Measurements from ENCODE around the gene LRRC31.

Gene LRRC31

DNA sequence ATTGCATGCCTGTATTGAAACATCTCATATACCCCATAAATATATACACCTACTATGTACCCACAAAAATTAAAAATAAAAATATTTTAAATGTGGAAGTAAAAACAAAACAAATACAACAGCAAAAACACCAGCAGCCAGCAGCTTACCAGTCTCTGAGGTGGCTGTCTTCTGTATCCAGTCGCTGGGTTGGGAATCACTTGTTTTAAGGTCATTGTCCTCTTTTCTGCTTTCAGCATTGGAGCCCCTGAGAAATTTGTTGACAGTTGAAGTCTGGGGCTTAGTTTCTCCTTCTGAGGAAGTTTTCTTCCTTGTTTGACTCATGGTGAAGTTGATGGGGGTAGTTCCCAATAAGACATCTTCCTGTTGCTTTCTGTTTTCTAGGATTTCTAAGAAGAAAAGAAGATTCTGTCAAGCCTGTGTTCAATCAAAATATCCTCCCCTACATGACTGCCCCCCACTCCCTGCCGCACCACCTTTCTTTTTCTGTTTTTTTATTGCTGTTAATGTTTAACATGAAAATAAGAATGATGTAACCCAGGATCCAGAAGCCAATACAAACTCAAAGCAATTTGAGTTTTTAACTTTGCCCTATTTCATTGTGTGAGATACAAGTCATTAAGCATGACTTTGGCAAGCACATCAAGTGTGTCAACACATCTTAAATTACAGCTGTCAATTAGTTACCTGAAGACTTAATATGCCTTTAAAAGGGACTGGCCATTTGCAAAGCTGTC, at the start of gene LRRC31:
Gene LRRC31, minus strand, starts transcription at position 452 of the 737 bp plus-strand sequence. Its CDS starts 128 bp downstream, at position 324.
- DNase-seq, result no peak

DNA sequence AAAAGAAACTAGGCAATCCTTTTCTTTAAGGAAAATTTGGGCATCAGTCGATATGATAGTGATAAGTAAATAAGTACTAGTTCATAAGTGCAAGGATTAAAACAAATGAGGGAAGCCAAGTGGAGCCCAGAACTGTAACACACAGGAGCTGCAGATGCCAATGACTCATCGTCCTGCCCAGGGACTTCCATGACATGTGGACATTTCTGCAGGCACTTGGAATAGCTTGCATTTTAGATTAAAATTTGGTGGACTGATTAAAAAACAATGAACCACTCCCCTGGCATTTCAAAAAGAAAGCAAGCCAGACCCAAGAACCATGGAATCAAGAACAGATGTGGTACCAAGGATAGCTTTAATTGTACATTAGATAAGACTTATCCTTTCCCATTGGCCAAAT, 44.6 kb upstream of the LRRC31 start:
- no peak for DNase-seq

DNA sequence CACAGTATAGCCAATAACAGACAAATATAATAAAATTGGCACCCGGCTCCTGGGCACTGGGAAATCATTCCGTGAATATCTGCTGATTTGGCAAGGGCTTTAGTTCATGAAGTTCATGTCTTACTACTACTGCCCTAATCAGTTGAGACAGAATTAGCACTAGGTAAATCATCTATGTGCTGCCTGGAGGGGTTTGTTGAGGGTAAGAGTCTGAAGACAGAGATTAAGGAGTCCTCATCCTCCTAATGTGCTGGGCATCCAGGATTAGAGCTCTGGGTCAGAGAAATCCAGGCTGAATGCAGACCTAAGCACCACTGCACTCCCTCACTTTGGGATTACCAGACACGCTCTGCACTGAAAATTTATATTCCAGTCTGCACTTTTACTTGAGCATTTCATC, 43.6 kb upstream of the LRRC31 start:
- DNase-seq, result no peak

DNA sequence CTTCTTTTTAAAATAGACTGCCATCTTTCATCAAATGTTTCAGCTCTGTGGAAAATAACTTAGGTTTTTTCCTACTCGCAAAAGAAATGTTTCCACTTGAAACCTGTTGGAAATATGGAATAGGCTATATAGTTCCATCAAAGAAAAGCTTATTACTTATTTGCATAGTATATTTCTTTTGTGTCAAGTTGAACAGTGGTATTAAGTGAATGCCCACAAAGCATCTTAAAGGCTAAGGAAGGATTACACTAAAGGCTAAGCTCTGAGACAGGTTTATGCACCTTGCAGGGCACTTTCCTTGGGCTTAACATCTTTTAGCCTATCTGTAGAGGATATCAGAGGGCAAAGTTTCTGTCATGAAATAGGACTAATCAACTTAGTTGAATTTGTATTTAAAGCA, 41.5 kb upstream of the LRRC31 start, which contains the start of gene SAMD7:
Gene SAMD7, plus strand, starts transcription at position 301 of the 400 bp plus-strand sequence. CDS start 7,927 bp downstream, outside the sequence.
- no peak for DNase-seq

- no peak for DNase-seq
Measured at GRCh38 chr3:169907944-169908343, 38.2 kb upstream of the LRRC31 start.

GRCh38 chr3:169907476-169907875, 37.7 kb upstream of the LRRC31 start:
- no peak for DNase-seq

- no peak for DNase-seq
Measured at GRCh38 chr3:169905404-169905803, 35.7 kb upstream of the LRRC31 start.

DNA sequence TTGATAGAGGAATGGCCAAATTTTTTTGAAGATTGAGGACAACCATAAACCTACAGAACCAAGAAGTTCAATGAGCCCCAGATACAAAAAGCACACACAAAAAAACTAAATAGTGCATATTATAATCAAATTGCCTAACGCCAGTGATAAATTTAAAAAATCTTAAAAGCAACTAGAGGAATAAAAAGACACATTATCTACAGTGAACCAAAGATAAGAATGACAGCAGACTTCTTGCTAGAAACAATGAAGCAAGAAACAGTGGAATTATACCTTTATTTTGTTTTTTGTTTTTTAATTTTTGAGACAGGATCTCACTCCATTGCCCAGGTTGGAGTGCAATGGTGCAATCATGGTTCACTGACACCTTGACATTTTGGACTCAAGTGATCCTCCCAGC, 31.7 kb upstream of the LRRC31 start:
- DNase-seq, result no peak

GRCh38 chr3:169897284-169897683, 27.5 kb upstream of the LRRC31 start:
- no peak for DNase-seq

DNA sequence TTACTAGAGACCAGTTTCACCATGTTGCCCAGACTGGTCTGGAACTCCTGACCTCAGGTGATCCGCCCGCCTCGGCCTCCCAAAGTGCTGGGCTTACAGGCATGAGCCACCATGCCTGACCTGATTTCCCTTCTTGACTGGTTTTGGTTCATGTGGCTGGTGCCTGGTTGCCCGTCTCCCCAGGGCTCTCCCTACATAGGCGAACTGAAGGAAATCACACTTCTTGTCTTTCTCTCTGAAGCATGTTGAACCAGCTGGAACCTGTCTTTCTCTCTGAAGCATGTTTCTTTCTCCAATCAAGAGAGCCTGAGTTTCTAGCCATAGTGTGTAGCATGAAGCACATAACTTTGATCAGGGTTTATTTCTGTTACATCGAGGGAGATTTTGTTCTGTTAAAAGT, 25.3 kb upstream of the LRRC31 start:
- no peak for DNase-seq

DNA sequence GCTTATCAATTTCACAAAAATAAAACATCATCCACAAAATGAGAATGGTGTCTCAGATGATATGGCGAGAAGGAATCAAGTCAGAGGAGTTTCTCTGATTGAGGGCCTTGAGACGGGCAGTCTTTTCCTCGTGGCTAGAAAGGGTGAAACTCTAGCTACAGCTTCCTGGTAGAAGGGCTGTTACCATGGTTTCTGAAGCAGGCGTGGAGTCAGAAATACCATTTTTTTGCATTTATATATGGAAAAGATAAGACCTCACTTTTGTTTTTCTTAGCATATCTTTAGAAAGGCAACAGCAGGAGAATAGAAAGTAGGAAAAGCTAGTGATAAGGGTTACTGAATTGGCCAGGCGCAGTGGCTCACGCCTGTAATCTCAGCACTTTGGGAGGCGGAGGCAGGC, 24.4 kb upstream of the LRRC31 start:
- DNase-seq, result no peak

- DNase-seq, result no peak
Measured at GRCh38 chr3:169891886-169892285, 22.2 kb upstream of the LRRC31 start.

- DNase-seq, result no peak
Measured at GRCh38 chr3:169886671-169887070, 16.9 kb upstream of the LRRC31 start.

DNA sequence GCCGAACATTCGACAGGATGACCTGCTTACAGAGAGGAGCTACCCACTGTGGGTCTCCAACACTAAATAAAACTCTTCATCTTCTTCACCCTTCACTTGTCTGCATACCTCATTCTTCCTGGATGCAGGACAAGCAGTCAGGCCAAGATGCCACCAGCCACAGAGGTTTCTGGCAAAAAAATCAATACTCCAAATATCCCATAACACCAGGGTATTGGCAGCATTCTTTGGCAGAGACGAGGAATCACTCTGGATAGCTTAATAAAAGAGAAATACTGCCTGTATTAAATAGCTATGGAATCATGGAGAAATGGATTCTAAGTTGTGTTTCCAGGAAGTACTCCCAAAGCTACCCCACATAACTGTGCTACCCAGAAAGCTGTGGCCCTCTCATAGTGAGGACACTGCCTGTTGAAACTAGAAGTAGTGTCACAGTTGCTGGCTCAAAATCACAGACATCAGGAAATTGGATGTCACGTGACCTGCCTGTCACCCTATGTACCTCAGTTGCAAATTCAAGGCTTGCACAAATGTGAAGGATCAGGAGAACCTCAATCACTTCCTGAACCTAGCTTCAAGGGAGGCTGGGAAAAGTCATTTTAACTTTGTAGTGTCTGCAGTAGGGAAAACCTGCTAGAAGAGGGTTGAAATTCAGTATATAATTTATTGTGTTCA, 11.0 kb upstream of the LRRC31 start:
- no peak for DNase-seq

GRCh38 chr3:169879845-169880575, 10.3 kb upstream of the LRRC31 start:
- no peak for DNase-seq

GRCh38 chr3:169879013-169879557, 9.3 kb upstream of the LRRC31 start:
- DNase-seq, result no peak

GRCh38 chr3:169871129-169871886, 1.6 kb upstream of the LRRC31 start:
- DNase-seq, result peak; percentile 4

GRCh38 chr3:169868369-169868768, 1.4 kb downstream of the LRRC31 start:
- DNase-seq, result no peak

DNA sequence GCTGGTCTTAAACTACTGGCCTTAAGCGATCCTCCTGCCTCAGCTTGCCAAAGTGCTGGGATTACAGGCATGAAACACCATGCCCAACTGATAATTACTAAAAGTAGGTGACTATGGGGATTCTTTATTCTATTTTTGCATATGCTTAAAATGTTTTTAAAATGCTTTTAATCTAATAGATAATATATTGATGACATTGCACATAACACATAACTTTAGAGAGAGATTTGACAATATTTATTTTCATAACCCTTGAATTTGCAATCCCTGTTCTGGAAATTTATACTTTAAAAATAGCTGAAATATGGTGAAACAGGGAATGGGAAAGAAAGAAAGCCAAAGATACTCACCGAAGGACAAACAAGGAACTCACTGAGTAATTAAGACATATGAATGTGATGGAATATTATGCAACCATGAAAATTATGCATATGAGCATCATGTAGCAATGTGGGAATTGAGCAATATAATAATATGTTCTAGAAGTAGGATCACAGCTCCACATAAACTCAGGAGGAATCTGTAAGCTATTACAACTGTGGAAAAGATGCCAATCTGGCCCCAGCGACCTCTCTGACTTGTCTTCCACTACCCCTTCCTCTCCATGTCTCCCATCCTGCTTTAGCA, 2.0 kb downstream of the LRRC31 start:
- no peak for DNase-seq

GRCh38 chr3:169865176-169865767, 4.5 kb downstream of the LRRC31 start:
- DNase-seq, result peak; percentile 25

DNA sequence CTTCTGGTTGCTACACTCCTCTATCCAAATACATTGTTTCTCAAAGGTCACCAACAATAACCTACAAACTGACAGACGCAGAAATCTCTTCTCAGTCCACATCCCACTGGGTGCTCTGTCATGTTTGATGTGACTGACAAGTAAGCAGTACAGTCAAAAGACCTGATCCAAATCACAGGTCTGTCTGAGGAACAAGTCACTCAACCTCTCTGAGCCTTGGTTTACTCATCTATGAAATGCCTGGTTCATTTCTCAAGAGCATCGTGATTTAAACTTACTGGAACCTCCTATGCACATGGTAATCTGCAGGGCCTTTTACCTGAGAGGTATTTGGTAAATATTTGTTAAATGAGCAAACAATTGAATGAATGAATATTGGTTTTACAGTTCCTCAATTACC, 5.5 kb downstream of the LRRC31 start:
- DNase-seq, result no peak

DNA sequence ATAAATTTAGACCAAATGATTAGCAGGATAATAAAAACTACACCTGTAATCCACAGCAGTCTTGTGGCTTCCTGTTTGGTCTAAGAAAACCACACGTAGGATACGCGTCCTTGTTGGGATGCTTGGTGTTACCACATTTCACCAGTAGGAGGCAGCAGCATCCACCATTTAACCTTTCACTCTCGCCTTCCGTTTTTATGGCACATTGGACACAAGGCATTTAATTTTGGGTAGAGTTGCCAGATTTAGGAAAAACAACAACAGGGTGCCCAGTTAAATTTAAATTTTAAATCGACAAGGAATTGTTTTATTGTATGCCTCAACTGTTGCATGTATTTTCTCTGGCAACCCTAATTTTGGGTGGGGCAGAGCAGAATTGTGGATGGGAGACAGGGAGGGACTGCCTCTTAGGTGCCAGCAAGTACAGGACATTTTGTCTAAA, 6.3 kb downstream of the LRRC31 start:
- peak; percentile 51 for DNase-seq

Measured in GDM1 (cell line).